OCI-LY1 (cell line): Measurements from ENCODE around the gene DRD3.

Experiments
- H2AFZ ChIP-seq: fragments of 200-600 bp; sonication (generic), shearing (Covaris generic); 2 replicates; pipeline ENCODE4 v1.6.0; 2014; ENCODE audit warnings: antibody characterized with exemption, mild to moderate bottlenecking, low read length
- H3F3A ChIP-seq: fragments of 200-600 bp; sonication (generic), shearing (Covaris generic); 2 replicates; pipeline ENCODE4 v1.6.0; 2014; ENCODE audit warnings: mild to moderate bottlenecking, antibody characterized with exemption, low read length, moderate library complexity; ENCODE audit not compliant: insufficient read depth
- H3K27ac ChIP-seq: fragments of 200-600 bp; sonication (generic); 2 replicates; pipeline ENCODE4 v1.5.1; 2014; ENCODE audit warnings: low read length, mixed run types, mild to moderate bottlenecking, low read depth; ENCODE audit not compliant: poor library complexity, severe bottlenecking
- H3K27me3 ChIP-seq: fragments of 200-600 bp; sonication (generic); 2 replicates; pipeline ENCODE4 v1.6.0; 2014; ENCODE audit warnings: antibody characterized with exemption, mild to moderate bottlenecking, low read length, moderate library complexity; ENCODE audit not compliant: insufficient read depth
- H3K36me3 ChIP-seq: fragments of 200-600 bp; sonication (generic); 2 replicates; pipeline ENCODE4 v1.6.1; 2014; ENCODE audit warnings: mild to moderate bottlenecking, antibody characterized with exemption, low read length, moderate library complexity, mixed read lengths; ENCODE audit not compliant: insufficient read depth
- H3K4me1 ChIP-seq: fragments of 200-600 bp; sonication (generic); 2 replicates; pipeline ENCODE4 v1.5.1; 2014; ENCODE audit warnings: mild to moderate bottlenecking, low read length, moderate library complexity; ENCODE audit not compliant: insufficient read depth, severe bottlenecking
- H3K4me2 ChIP-seq: fragments of 200-600 bp; sonication (generic), shearing (Covaris generic); 2 replicates; pipeline ENCODE4 v1.6.1; 2014; ENCODE audit warnings: low read length
- H3K4me3 ChIP-seq: fragments of 200-600 bp; sonication (generic); 2 replicates; pipeline ENCODE4 v1.5.1; 2014; ENCODE audit warnings: low read length, low read depth, mild to moderate bottlenecking, mixed read lengths; ENCODE audit not compliant: poor library complexity, severe bottlenecking
- H3K79me2 ChIP-seq: fragments of 200-600 bp; shearing (Covaris generic); 2 replicates; pipeline ENCODE4 v1.6.1; 2016; ENCODE audit warnings: mixed run types, low read length, mixed read lengths; ENCODE audit not compliant: insufficient read depth
- H3K9ac ChIP-seq: fragments of 200-600 bp; sonication (generic), shearing (Covaris generic); 2 replicates; pipeline ENCODE4 v1.6.1; 2014; ENCODE audit warnings: mild to moderate bottlenecking, low read length, mixed read lengths
- H3K9me2 ChIP-seq: fragments of 200-600 bp; sonication (generic), shearing (Covaris generic); 2 replicates; pipeline ENCODE4 v1.6.1; 2014; ENCODE audit warnings: low read depth, mild to moderate bottlenecking, low read length, mixed read lengths
- H3K9me3 ChIP-seq: fragments of 200-600 bp; shearing (Covaris generic); 2 replicates; pipeline ENCODE4 v1.6.1; 2014; ENCODE audit warnings: low read length, mixed read lengths
- H4K20me1 ChIP-seq: fragments of 200-600 bp; sonication (generic), shearing (Covaris generic); 2 replicates; pipeline ENCODE4 v1.6.0; 2016; ENCODE audit warnings: mild to moderate bottlenecking, low read length; ENCODE audit not compliant: insufficient read depth
- CTCF ChIP-seq: fragments of 200-600 bp; sonication (generic), shearing (Covaris generic); IDR thresholded peaks from 2 replicates; pipeline ENCODE4 v1.5.1; 2017; ENCODE audit warnings: mild to moderate bottlenecking, antibody characterized with exemption, low read length, moderate library complexity, mixed read lengths
- EZH2 ChIP-seq: fragments of 200-600 bp; sonication (generic), shearing (Covaris generic); IDR thresholded peaks from 2 replicates; pipeline ENCODE4 v1.8.0; 2017; ENCODE audit warnings: borderline replicate concordance, mixed run types, mild to moderate bottlenecking, antibody characterized with exemption, low read length, moderate library complexity, mixed read lengths

Gene DRD3

GRCh38 chr3:114155370-114155821 lies 23.5 kb downstream of the DRD3 start:
- Histone ChIP-seq H4K20me1 (no peaks in the 10 kb centered on the region), H3K9ac (no peak overlapping the region), H3K27ac (no peak overlapping the region), H2AFZ (no peak overlapping the region; the same call in 1 of the 2 replicates), H3K79me2 (no peaks in the 10 kb centered on the region), H3K9me2 (no peaks in the 10 kb centered on the region), H3K36me3 (no peaks in the 10 kb centered on the region), H3K27me3 (no peaks in the 10 kb centered on the region), H3K4me2 (no peak overlapping the region), H3K9me3 (no peaks in the 10 kb centered on the region), H3F3A (no peaks in the 10 kb centered on the region), H3K4me1 (peaks cover 5% of the 10 kb centered on the region), H3K4me3 (no peak overlapping the region)
- TF ChIP-seq CTCF (peak; percentile 93), EZH2 (no peak)

- Histone ChIP-seq H3K4me3 (no peak overlapping the region), H3K36me3 (no peaks in the 10 kb centered on the region), H3K79me2 (no peaks in the 10 kb centered on the region), H4K20me1 (no peaks in the 10 kb centered on the region), H3F3A (no peaks in the 10 kb centered on the region), H3K4me1 (peaks cover 5% of the 10 kb centered on the region), H3K9ac (no peak overlapping the region), H3K27ac (no peak overlapping the region), H3K27me3 (no peaks in the 10 kb centered on the region), H3K9me2 (no peaks in the 10 kb centered on the region), H3K4me2 (no peak overlapping the region), H2AFZ (0 out of 2 replicates have a peak overlapping the region, but pooled peaks have one; percentile 32), H3K9me3 (no peaks in the 10 kb centered on the region)
- TF ChIP-seq EZH2: no peak
- no peak for TF ChIP-seq CTCF
Observed at GRCh38 chr3:114154321-114154821, 24.5 kb downstream of the DRD3 start.

- no peaks in the 10 kb centered on the region for H3K9me3 ChIP-seq
- H3K79me2 ChIP-seq: no peaks in the 10 kb centered on the region
- H3K27ac ChIP-seq: no peak overlapping the region
- H3F3A ChIP-seq: no peaks in the 10 kb centered on the region
- no peaks in the 10 kb centered on the region for H3K36me3 ChIP-seq
- TF ChIP-seq EZH2 (no peak), CTCF (peak; percentile 95)
- no peaks in the 10 kb centered on the region for H3K9me2 ChIP-seq
- H2AFZ ChIP-seq: peak overlapping the region; percentile 77; the same call in 1 of the 2 replicates
- peaks cover 5% of the 10 kb centered on the region for H3K4me1 ChIP-seq
- no peaks in the 10 kb centered on the region for H3K27me3 ChIP-seq
- peak overlapping the region; percentile 14; the same call in 1 of the 2 replicates for H3K9ac ChIP-seq
- no peaks in the 10 kb centered on the region for H4K20me1 ChIP-seq
- H3K4me3 ChIP-seq: peak overlapping the region; percentile 48
- H3K4me2 ChIP-seq: peak overlapping the region; percentile 53
Observed at GRCh38 chr3:114152519-114153151, 26.2 kb downstream of the DRD3 start.
